K562 (cell line): ENCODE measurements around the gene RAB39B.

ENCODE experiments used
- CTCF ChIP-seq, 3 experiments: IDR thresholded peaks in 2 of 3; conservative IDR thresholded peaks in 1 of 3; 2 replicates each; pipeline ENCODE4 v1.5.1; 2011 to 2012; ENCODE audit warnings: low read length in 3 of 3, mild to moderate bottlenecking in 3 of 3, control low read depth in 2 of 3, improper control_type of control experiment in 1 of 3, inconsistent platforms in 1 of 3, low read depth in 1 of 3, mixed read lengths in 1 of 3, moderate library complexity in 1 of 3; ENCODE audit not compliant: insufficient read depth in 2 of 3
- HMGXB4 ChIP-seq: sonication (generic); formaldehyde crosslinking; IDR thresholded peaks from 2 replicates; pipeline ENCODE4 v1.8.1; 2023; ENCODE audit warnings: mild to moderate bottlenecking, missing genetic modification reagents
- KDM1A ChIP-seq, 2 experiments: fragments of 450-650 bp; IDR thresholded peaks; 2 replicates each; pipeline ENCODE4 v1.6.1; 2016; ENCODE audit warnings: mild to moderate bottlenecking in 2 of 2
- KLF1 ChIP-seq: fragments of 450-650 bp; IDR thresholded peaks from 2 replicates; pipeline ENCODE4 v1.6.1; 2016; ENCODE audit warnings: missing genetic modification characterization, missing compliant biosample characterization
- NR2C2 ChIP-seq, 2 experiments: fragments of 200-800 bp in 1 of 2; sonication (Bioruptor generic) in 1 of 2; sonication (generic) in 1 of 2; formaldehyde crosslinking in 1 of 2; IDR thresholded peaks; 2 replicates each; pipeline versions ENCODE4 v1.6.1 to v1.8.0; 2016 to 2022; ENCODE audit warnings: mild to moderate bottlenecking in 1 of 2, missing compliant biosample characterization in 1 of 2, missing genetic modification characterization in 1 of 2, missing genetic modification reagents in 1 of 2
- SIN3B ChIP-seq: fragments of 450-650 bp; IDR thresholded peaks from 2 replicates; pipeline ENCODE4 v1.6.1; 2017; ENCODE audit warnings: low read depth, mild to moderate bottlenecking, moderate library complexity
- SMARCB1 ChIP-seq: IDR thresholded peaks from 2 replicates; pipeline ENCODE4 v1.6.1; 2011; ENCODE audit warnings: improper control_type of control experiment, low read depth; ENCODE audit not compliant: insufficient read length
- STAG1 ChIP-seq: sonication (generic); formaldehyde crosslinking; IDR thresholded peaks from 2 replicates; pipeline ENCODE4 v1.5.0; 2020; ENCODE audit warnings: missing genetic modification reagents, borderline replicate concordance
- TAF15 ChIP-seq: fragments of 200-400 bp; formaldehyde crosslinking; IDR thresholded peaks from 2 replicates; pipeline ENCODE4 v1.6.1; 2017; ENCODE audit warnings: mild to moderate bottlenecking, low read depth, low read length, moderate library complexity

DNA sequence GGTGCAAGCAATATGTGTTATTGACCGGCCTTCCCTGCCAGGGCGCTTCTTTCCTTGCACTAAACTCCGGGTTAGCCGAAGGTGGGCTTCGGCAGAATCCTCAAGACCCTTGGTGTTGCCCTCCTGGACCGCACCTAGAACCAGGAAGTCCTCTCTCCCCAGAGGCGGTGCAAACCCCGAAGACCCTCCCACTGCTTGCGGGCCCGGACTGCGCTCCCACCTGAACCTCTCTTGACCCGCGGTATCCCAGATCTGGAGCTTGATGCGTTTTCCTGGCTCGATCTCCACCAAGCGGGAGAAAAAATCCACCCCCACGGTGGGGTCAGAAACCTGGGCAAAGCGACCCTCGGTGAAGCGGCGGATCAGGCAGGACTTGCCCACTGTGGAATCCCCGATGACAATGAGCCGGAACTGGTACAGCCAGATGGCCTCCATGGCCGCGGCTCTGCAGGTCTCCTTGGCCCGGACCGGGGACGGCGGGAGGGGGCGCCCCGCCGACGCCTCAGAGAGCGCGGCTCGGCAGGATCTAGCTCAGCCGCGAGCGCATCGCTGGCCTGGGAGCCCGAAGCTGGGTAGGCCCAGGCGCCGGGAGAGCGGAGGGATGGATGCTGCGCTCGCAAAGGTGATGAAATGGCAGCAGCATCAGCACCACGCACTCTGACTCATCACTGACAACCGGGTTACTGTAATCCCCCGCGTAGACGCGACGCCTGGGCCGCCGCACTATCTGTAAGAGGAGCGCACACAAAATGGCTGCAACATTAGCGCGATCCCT, at the start of gene RAB39B:
- no peak for TF ChIP-seq STAG1
- no peak for TF ChIP-seq CTCF (IDR thresholded peaks at IDR 0.05 in 2 of 3, conservative IDR thresholded peaks at IDR 0.05 in 1 of 3; ENCODE audit: insufficient read depth in 2 of 3, low read depth in 1 of 3, low read length in 3 of 3)
- TF ChIP-seq KLF1 (tag): no peak
- TF ChIP-seq SIN3B: no peak
- no peak for TF ChIP-seq HMGXB4
- no peak for TF ChIP-seq NR2C2 (CRISPR knock-in tag; IDR thresholded peaks at IDR 0.05)
- no peak for TF ChIP-seq NR2C2 (tag; IDR thresholded peaks at IDR 0.05)
- no peak for TF ChIP-seq SMARCB1
- no peak for TF ChIP-seq KDM1A (IDR thresholded peaks at IDR 0.05)
- TF ChIP-seq TAF15: no peak
